Astrocyte (in vitro differentiated cells and primary cell): ENCODE results near the gene RHOJ. TPM values are rescaled to one million over a fixed set of nuclear protein-coding genes. Genes with fewer than 3 reads are reported as not detected.
"Not testable (repeated sequence)": the region's sequence is repeated elsewhere in the genome, so short reads cannot be mapped to it uniquely, and the experiment has no call there.

Experiments used
- DNase-seq: peaks from one replicate; pipeline ENCODE4 v3.0.0-alpha.2; 2010; ENCODE audit warnings: low read depth
- FAIRE-seq: peaks from 2 replicates; lab custom pipeline; 2011; peaks lifted over from hg19 to GRCh38; lab: Jason Lieb, UNC
- H2AFZ ChIP-seq: 2 replicates; pipeline ENCODE4 v1.6.0; 2012; ENCODE audit warnings: low read depth, low read length, inconsistent platforms
- H3K27ac ChIP-seq: 2 replicates; pipeline ENCODE4 v1.5.1; 2011; ENCODE audit warnings: low read depth, low read length, inconsistent platforms
- H3K27me3 ChIP-seq: 2 replicates; pipeline ENCODE4 v1.6.0; 2011; ENCODE audit warnings: low read length, inconsistent platforms; ENCODE audit not compliant: insufficient read depth
- H3K36me3 ChIP-seq: 2 replicates; pipeline ENCODE4 v1.5.1; 2011; ENCODE audit warnings: low read length, inconsistent platforms; ENCODE audit not compliant: insufficient read depth
- H3K4me1 ChIP-seq: 2 replicates; pipeline ENCODE4 v1.5.1; 2011; ENCODE audit warnings: low read length, inconsistent platforms; ENCODE audit not compliant: insufficient read depth
- H3K4me2 ChIP-seq: 2 replicates; pipeline ENCODE4 v1.6.0; 2012; ENCODE audit warnings: low read length, inconsistent platforms
- H3K4me3 ChIP-seq: 2 replicates; pipeline ENCODE4 v1.5.1; 2011; ENCODE audit warnings: low read depth, mild to moderate bottlenecking, low read length, inconsistent platforms; ENCODE audit not compliant: insufficient read depth
- H3K79me2 ChIP-seq: 2 replicates; pipeline ENCODE4 v1.6.0; 2012; ENCODE audit warnings: mild to moderate bottlenecking, low read length, inconsistent platforms; ENCODE audit not compliant: insufficient read depth
- H3K9ac ChIP-seq: 2 replicates; pipeline ENCODE4 v1.6.0; 2012; ENCODE audit warnings: mild to moderate bottlenecking, low read length, inconsistent platforms
- H3K9me3 ChIP-seq: 2 replicates; pipeline ENCODE4 v1.5.1; 2012; ENCODE audit warnings: low read depth, mild to moderate bottlenecking, low read length, inconsistent platforms; ENCODE audit not compliant: insufficient read depth
- H4K20me1 ChIP-seq: 2 replicates; pipeline ENCODE4 v1.6.0; 2012; ENCODE audit warnings: low read length, inconsistent platforms; ENCODE audit not compliant: insufficient read depth
- H3K27ac Mint-ChIP-seq: one replicate; pipeline ENCODE4 v1.8.0; 2021; ENCODE audit warnings: mild to moderate bottlenecking, mixed read lengths; ENCODE audit not compliant: unreplicated experiment
- H3K27me3 Mint-ChIP-seq: one replicate; pipeline ENCODE4 v1.8.0; 2021; ENCODE audit warnings: low read depth, mixed read lengths; ENCODE audit not compliant: unreplicated experiment
- H3K36me3 Mint-ChIP-seq: one replicate; pipeline ENCODE4 v1.8.0; 2021; ENCODE audit warnings: low read depth, mixed read lengths; ENCODE audit not compliant: unreplicated experiment
- H3K4me1 Mint-ChIP-seq: one replicate; pipeline ENCODE4 v1.8.0; 2021; ENCODE audit warnings: low read depth, mixed read lengths; ENCODE audit not compliant: unreplicated experiment
- H3K4me3 Mint-ChIP-seq: one replicate; pipeline ENCODE4 v1.8.0; 2021; ENCODE audit warnings: mild to moderate bottlenecking, moderate library complexity, mixed read lengths; ENCODE audit not compliant: unreplicated experiment
- H3K9me3 Mint-ChIP-seq: one replicate; pipeline ENCODE4 v1.8.0; 2021; ENCODE audit warnings: mild to moderate bottlenecking, mixed read lengths; ENCODE audit not compliant: unreplicated experiment
- CTCF ChIP-seq: IDR thresholded peaks from 2 replicates; pipeline ENCODE4 v1.5.1; 2011; ENCODE audit warnings: low read depth, mild to moderate bottlenecking, inconsistent platforms, low read length, moderate library complexity; ENCODE audit not compliant: insufficient read depth
- EZH2 ChIP-seq: IDR thresholded peaks from 2 replicates; pipeline ENCODE4 v1.6.1; 2012; ENCODE audit warnings: mild to moderate bottlenecking, low read length, inconsistent platforms; ENCODE audit not compliant: insufficient read depth
- total RNA-seq: library from RNA; stranded (reverse); gene quantifications from 2 replicates; pipeline ENCODE4 v1.2.1, GENCODE V29; 2021

Gene RHOJ
- total RNA-seq, 1 donor from 2014 or later = 29.6 TPM

DNA sequence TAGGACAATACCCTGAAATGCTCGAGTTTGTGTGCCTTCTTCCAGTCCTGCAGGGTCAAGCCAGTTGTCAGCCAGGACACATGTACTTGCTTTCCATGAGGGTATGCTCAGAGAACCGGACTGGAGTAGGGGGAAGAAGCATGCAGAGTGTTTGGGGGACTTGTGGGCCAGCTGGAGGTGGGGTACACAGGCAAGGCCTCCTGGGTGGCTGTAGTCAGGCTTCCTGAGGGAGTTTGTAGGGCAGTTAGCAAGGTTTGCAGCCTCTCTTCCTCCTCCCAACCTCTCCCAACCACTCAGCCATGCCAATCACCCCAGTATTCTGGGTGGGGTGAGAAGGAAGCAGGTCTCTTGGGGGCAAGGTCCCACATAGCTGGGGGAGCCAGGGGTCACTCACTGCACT, 47.0 kb upstream of the RHOJ start:
- DNase-seq = no peak
- no peaks in the 10 kb centered on the region for H3K27me3 Mint-ChIP-seq

GRCh38 chr14:63163306-63163705, 40.9 kb upstream of the RHOJ start:
- H3K4me2 ChIP-seq = no peak overlapping the region
- no peaks in the 10 kb centered on the region for H4K20me1 ChIP-seq
- no peaks in the 10 kb centered on the region for H3K4me1 ChIP-seq
- no peaks in the 10 kb centered on the region for H3K79me2 ChIP-seq
- Mint-ChIP-seq H3K9me3 (peaks cover 3% of the 10 kb centered on the region), H3K4me3 (no peak overlapping the region), H3K27me3 (no peaks in the 10 kb centered on the region), H3K4me1 (no peaks in the 10 kb centered on the region), H3K27ac (no peak overlapping the region), H3K36me3 (no peaks in the 10 kb centered on the region)
- no peak overlapping the region for H3K27ac ChIP-seq
- H3K9me3 ChIP-seq = no peaks in the 10 kb centered on the region
- H3K27me3 ChIP-seq = no peaks in the 10 kb centered on the region
- no peak overlapping the region for H3K4me3 ChIP-seq
- TF ChIP-seq CTCF = no peak
- TF ChIP-seq EZH2 = no peak
- no peak overlapping the region for H2AFZ ChIP-seq
- FAIRE-seq (no peak), DNase-seq (no peak)
- no peaks in the 10 kb centered on the region for H3K36me3 ChIP-seq
- no peak overlapping the region for H3K9ac ChIP-seq

More for the DNA sequence above, 47.0 kb upstream of the RHOJ start:
- Histone ChIP-seq H3K79me2 (no peaks in the 10 kb centered on the region), H3K36me3 (no peaks in the 10 kb centered on the region), H3K9ac (no peak overlapping the region), H3K4me1 (peaks cover 12% of the 10 kb centered on the region), H3K27ac (no peak overlapping the region), H3K9me3 (no peaks in the 10 kb centered on the region), H3K4me2 (no peak overlapping the region), H4K20me1 (no peaks in the 10 kb centered on the region), H3K27me3 (no peaks in the 10 kb centered on the region), H2AFZ (no peak overlapping the region), H3K4me3 (no peak overlapping the region)
- Mint-ChIP-seq H3K4me1 (peaks cover 2% of the 10 kb centered on the region), H3K4me3 (no peak overlapping the region), H3K9me3 (no peaks in the 10 kb centered on the region), H3K36me3 (no peaks in the 10 kb centered on the region), H3K27ac (no peak overlapping the region)
- no peak for FAIRE-seq
- TF ChIP-seq CTCF (no peak), EZH2 (no peak)

- TF ChIP-seq EZH2 (no peak), CTCF (no peak)
- H3K79me2 ChIP-seq = no peaks in the 10 kb centered on the region
- no peaks in the 10 kb centered on the region for H3K27me3 ChIP-seq
- no peaks in the 10 kb centered on the region for H3K36me3 Mint-ChIP-seq
- DNase-seq = peak; percentile 45
- H3K4me1 ChIP-seq = no peaks in the 10 kb centered on the region
- H3K9ac ChIP-seq = no peak overlapping the region
- H3K27me3 Mint-ChIP-seq = no peaks in the 10 kb centered on the region
- FAIRE-seq = no peak
- no peak overlapping the region for H2AFZ ChIP-seq
- no peak overlapping the region for H3K4me3 ChIP-seq
- no peak overlapping the region for H3K27ac ChIP-seq
- no peak overlapping the region for H3K27ac Mint-ChIP-seq
- H3K9me3 ChIP-seq = no peaks in the 10 kb centered on the region
- no peak overlapping the region for H3K4me3 Mint-ChIP-seq
- H3K36me3 ChIP-seq = no peaks in the 10 kb centered on the region
- H3K4me2 ChIP-seq = no peak overlapping the region
- H3K9me3 Mint-ChIP-seq = peaks cover 3% of the 10 kb centered on the region
- H3K4me1 Mint-ChIP-seq = no peaks in the 10 kb centered on the region
- no peaks in the 10 kb centered on the region for H4K20me1 ChIP-seq
Observed at GRCh38 chr14:63164108-63164683, 40.0 kb upstream of the RHOJ start.

GRCh38 chr14:63165267-63165666, 39.0 kb upstream of the RHOJ start:
- not testable (repeated sequence) for H3K36me3 ChIP-seq, H3K36me3 Mint-ChIP-seq, H2AFZ ChIP-seq, H3K27me3 Mint-ChIP-seq, H3K4me1 ChIP-seq, H3K4me2 ChIP-seq, FAIRE-seq, H3K27ac Mint-ChIP-seq, H3K4me1 Mint-ChIP-seq, H4K20me1 ChIP-seq, H3K4me3 ChIP-seq, H3K27ac ChIP-seq, H3K79me2 ChIP-seq, H3K9ac ChIP-seq, DNase-seq, H3K4me3 Mint-ChIP-seq, H3K27me3 ChIP-seq, H3K9me3 Mint-ChIP-seq, H3K9me3 ChIP-seq
